Measurements from ENCODE around the gene DPYSL5. TPM values are rescaled to one million over a fixed set of nuclear protein-coding genes. Genes with fewer than 3 reads are reported as not detected.
A peak's percentile ranks its signal among the peaks of the same experiment; 100 is the strongest.

Gene DPYSL5
- total and polyA plus RNA-seq, 2 donors from 2014 or later = not detected

DNA sequence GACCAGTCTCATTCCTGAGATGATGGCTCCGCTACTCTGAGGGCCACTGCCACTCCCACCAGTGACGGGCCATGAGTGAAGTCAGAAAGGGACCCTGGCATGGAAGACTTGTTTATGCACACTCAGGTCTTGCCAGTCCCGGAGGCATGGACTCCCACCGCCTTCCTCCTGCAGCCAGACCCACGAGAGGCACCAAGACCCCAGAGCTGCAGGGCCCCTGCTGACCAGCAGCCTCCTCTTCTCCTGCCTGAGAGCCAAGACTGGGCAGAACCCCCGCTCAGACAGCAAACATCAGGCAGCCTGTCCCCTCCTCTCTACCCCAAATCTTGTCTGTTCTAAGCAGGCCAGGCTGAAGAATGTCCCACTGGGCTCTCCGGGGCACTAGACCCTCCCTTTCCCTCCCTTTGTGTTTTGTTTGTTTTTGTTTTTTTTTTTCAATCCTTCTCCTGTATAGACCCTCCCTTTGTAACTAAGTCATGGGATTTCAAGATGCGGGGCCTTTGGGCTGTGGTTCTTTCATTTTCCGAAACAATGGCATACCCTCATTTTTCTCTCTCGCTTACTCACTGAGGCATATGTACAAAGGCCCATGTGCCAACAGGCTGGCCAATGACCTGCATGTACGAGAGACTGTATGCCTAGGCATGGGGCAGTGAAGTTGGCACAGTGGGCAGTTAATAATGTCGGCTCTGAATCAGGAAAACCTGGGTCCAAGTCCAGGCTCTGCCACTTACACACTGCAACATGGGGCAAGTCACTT, 98.2 kb downstream of the DPYSL5 start:
- Histone ChIP-seq H3K9me3 (ENCODE audit: control insufficient read depth in 2 of 3, insufficient read depth in 1 of 3, low read length in 3 of 3) (no peaks in the 10 kb centered on the region), H3K36me3 (ENCODE audit: control insufficient read depth in 2 of 3, insufficient read depth in 3 of 3, low read length in 3 of 3) (no peaks in the 10 kb centered on the region), H3K9ac (ENCODE audit: low read length in 3 of 3) (no peak overlapping the region), H3K4me3 (ENCODE audit: low read length in 3 of 3) (no peak overlapping the region), H3K4me1 (ENCODE audit: control insufficient read depth in 2 of 3, insufficient read depth in 2 of 3, low read depth in 1 of 3, low read length in 3 of 3) (no peaks in the 10 kb centered on the region), H3K27me3 (ENCODE audit: control insufficient read depth, insufficient read depth, low read length) (no peaks in the 10 kb centered on the region), H3K27ac (ENCODE audit: low read depth in 2 of 2, low read length in 2 of 2) (no peak overlapping the region)
- FAIRE-seq (no peak), DNase-seq (no peak)
- intact Hi-C loops (cut with DNase I) = loop anchor here (10.0 kb wide), 2 partner anchors 101 to 329 kb away; partner anchors contain the start of genes DNAJC5G and DPYSL5
- TF ChIP-seq, protein P1, sequence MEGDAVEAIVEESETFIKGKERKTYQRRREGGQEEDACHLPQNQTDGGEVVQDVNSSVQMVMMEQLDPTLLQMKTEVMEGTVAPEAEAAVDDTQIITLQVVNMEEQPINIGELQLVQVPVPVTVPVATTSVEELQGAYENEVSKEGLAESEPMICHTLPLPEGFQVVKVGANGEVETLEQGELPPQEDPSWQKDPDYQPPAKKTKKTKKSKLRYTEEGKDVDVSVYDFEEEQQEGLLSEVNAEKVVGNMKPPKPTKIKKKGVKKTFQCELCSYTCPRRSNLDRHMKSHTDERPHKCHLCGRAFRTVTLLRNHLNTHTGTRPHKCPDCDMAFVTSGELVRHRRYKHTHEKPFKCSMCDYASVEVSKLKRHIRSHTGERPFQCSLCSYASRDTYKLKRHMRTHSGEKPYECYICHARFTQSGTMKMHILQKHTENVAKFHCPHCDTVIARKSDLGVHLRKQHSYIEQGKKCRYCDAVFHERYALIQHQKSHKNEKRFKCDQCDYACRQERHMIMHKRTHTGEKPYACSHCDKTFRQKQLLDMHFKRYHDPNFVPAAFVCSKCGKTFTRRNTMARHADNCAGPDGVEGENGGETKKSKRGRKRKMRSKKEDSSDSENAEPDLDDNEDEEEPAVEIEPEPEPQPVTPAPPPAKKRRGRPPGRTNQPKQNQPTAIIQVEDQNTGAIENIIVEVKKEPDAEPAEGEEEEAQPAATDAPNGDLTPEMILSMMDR (IDR thresholded peaks at IDR 0.05; ENCODE audit: borderline replicate concordance, extremely low read depth, insufficient read depth) = no peak

DNA sequence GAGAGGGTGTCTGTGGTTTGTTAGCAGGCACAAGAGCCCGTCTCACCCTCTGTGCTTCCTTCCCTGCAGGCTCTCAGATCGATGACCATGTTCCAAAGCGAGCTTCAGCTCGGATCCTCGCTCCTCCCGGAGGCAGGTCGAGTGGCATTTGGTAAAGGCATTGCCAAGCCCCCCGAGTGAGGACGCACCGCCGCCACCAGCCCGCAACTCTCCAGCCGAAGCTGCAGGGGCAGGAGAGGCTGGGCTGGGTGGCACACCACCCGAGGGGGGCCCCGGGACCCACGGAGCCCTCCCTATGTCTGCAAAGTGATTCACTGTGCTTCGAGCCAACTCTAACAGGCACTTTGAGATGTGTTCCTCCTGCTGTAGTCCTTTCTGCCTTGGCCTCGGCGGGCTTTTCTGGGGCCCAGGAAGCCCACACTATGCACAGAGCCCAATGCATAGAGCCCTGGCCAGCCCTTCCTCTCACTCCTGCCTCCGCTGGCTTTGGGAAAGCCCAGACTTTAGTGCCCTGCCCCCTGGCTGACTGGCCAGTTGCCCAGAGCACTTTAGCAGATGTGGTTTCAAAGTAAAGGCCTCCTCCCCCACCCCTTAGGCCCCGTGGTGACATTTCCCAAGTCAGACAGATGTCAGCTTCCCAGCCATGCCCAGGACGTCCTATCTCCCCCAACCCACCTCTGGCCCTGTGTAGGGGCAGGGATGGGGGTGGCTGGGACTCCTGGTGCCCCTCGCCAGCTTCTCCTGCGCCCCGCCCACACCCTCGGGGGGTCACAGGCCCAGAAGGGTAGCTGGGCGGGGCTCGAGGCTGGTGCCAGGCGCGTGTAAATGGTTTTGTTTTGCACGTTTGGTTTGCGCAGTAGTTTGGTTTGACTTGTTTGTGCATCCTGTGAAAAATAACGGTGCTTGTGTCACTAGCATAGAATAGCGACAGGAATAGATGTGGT, 99.2 kb downstream of the DPYSL5 start:
- Histone ChIP-seq H3K9ac (ENCODE audit: low read length in 3 of 3) (no peak overlapping the region), H3K27ac (ENCODE audit: low read depth in 2 of 2, low read length in 2 of 2) (no peak overlapping the region), H3K27me3 (ENCODE audit: control insufficient read depth, insufficient read depth, low read length) (no peaks in the 10 kb centered on the region), H3K9me3 (ENCODE audit: control insufficient read depth in 2 of 3, insufficient read depth in 1 of 3, low read length in 3 of 3) (no peaks in the 10 kb centered on the region), H3K36me3 (ENCODE audit: control insufficient read depth in 2 of 3, insufficient read depth in 3 of 3, low read length in 3 of 3) (no peaks in the 10 kb centered on the region), H3K4me3 (ENCODE audit: low read length in 3 of 3) (no peak overlapping the region), H3K4me1 (ENCODE audit: control insufficient read depth in 2 of 3, insufficient read depth in 2 of 3, low read depth in 1 of 3, low read length in 3 of 3) (no peaks in the 10 kb centered on the region)
- TF ChIP-seq, protein P1 (IDR thresholded peaks at IDR 0.05; ENCODE audit: borderline replicate concordance, extremely low read depth, insufficient read depth) = no peak
- FAIRE-seq (no peak), DNase-seq (peak in 2 of 5 donors; percentile 25 to 66)
- intact Hi-C loops (cut with DNase I) = loop anchor here (10.0 kb wide), 2 partner anchors 102 to 328 kb away; partner anchors contain the start of genes DNAJC5G and DPYSL5

DNA sequence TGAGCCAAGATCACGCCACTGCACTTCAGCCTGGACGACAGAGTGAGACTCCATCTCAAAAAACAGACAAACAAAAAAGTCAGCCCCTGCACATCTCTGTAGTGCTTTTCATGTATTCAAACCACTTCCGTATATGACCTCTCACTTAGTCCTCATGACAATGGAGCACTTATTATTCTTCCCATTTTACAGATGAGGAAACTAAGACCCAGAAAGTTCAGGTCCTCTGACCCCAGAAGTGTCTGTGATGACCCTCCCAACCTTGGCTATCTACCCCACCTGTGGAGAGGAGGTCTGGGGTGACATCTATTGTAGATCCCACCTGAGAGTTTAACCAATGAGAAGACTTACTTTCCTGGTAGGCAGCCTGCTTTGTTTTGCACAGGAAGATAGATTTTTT, 100.9 kb downstream of the DPYSL5 start:
- TF ChIP-seq, protein P1 (IDR thresholded peaks at IDR 0.05; ENCODE audit: borderline replicate concordance, extremely low read depth, insufficient read depth) = no peak
- no peak overlapping the region for H3K27ac ChIP-seq (ENCODE audit: low read depth in 2 of 2, low read length in 2 of 2)
- H3K27me3 ChIP-seq (ENCODE audit: control insufficient read depth, insufficient read depth, low read length) = no peaks in the 10 kb centered on the region

More for the DNA sequence above, 100.9 kb downstream of the DPYSL5 start:
- H3K36me3 ChIP-seq (ENCODE audit: control insufficient read depth in 2 of 3, insufficient read depth in 3 of 3, low read length in 3 of 3) = no peaks in the 10 kb centered on the region
- H3K4me1 ChIP-seq (ENCODE audit: control insufficient read depth in 2 of 3, insufficient read depth in 2 of 3, low read depth in 1 of 3, low read length in 3 of 3) = no peaks in the 10 kb centered on the region
- no peaks in the 10 kb centered on the region for H3K9me3 ChIP-seq (ENCODE audit: control insufficient read depth in 2 of 3, insufficient read depth in 1 of 3, low read length in 3 of 3)
- no peak overlapping the region for H3K4me3 ChIP-seq (ENCODE audit: low read length in 3 of 3)
- no peak overlapping the region for H3K9ac ChIP-seq (ENCODE audit: low read length in 3 of 3)
- FAIRE-seq (no peak), DNase-seq (no peak)
- intact Hi-C loops (cut with DNase I) = loop anchor here (10.0 kb wide), 2 partner anchors 104 to 326 kb away; partner anchors contain the start of genes DNAJC5G and DPYSL5

Data from kidney (tissue), 14 donors.